Keratinocyte (primary cell): ENCODE measurements around the gene CCS. TPM values are rescaled to one million over a fixed set of nuclear protein-coding genes. Genes with fewer than 3 reads are reported as not detected.

ENCODE experiments used
- DNase-seq: peaks from one replicate; pipeline ENCODE4 v3.0.0-alpha.2; 2011; ENCODE audit warnings: low read depth, missing footprints, low spot score
- FAIRE-seq: peaks from 2 replicates; lab custom pipeline; 2011; peaks lifted over from hg19 to GRCh38; lab: Jason Lieb, UNC
- H2AFZ ChIP-seq: 2 replicates; pipeline ENCODE4 v1.6.0; 2012; ENCODE audit warnings: low read length, control low read depth, inconsistent platforms; ENCODE audit not compliant: control insufficient read depth
- H3K27ac ChIP-seq: 2 replicates; pipeline ENCODE4 v1.5.1; 2011; ENCODE audit warnings: low read length; ENCODE audit not compliant: control insufficient read depth, insufficient read depth
- H3K27me3 ChIP-seq: 3 replicates; pipeline ENCODE4 v1.6.0; 2011; ENCODE audit warnings: low read length; ENCODE audit not compliant: control insufficient read depth, insufficient read depth; ENCODE audit errors: extremely low read depth
- H3K36me3 ChIP-seq, 2 experiments: 2 replicates in 1 of 2; 3 replicates in 1 of 2; pipeline ENCODE4 v1.5.1; 2011; ENCODE audit warnings: low read length in 2 of 2, mild to moderate bottlenecking in 1 of 2; ENCODE audit not compliant: control insufficient read depth in 2 of 2, insufficient read depth in 2 of 2; ENCODE audit errors: extremely low read depth in 1 of 2
- H3K4me1 ChIP-seq: 3 replicates; pipeline ENCODE4 v1.5.1; 2011; ENCODE audit warnings: low read length; ENCODE audit not compliant: control insufficient read depth, insufficient read depth; ENCODE audit errors: extremely low read depth
- H3K4me2 ChIP-seq: 3 replicates; pipeline ENCODE4 v1.6.0; 2011; ENCODE audit warnings: low read depth, low read length; ENCODE audit not compliant: control insufficient read depth, insufficient read depth; ENCODE audit errors: extremely low read depth
- H3K4me3 ChIP-seq, 3 experiments: fragments of 200-600 bp in 1 of 3; sonication (generic) in 1 of 3; 2 replicates in 2 of 3; 3 replicates in 1 of 3; pipeline ENCODE4 v1.5.1; 2011 to 2016; ENCODE audit warnings: low read length in 3 of 3, mild to moderate bottlenecking in 3 of 3, control low read depth in 2 of 3, inconsistent platforms in 1 of 3, low read depth in 1 of 3, mixed read lengths in 1 of 3, mixed run types in 1 of 3, moderate library complexity in 1 of 3; ENCODE audit not compliant: control insufficient read depth in 2 of 3, insufficient read depth in 2 of 3; ENCODE audit errors: extremely low read depth in 1 of 3
- H3K79me2 ChIP-seq: 2 replicates; pipeline ENCODE4 v1.6.0; 2012; ENCODE audit warnings: low read length; ENCODE audit not compliant: control insufficient read depth, insufficient read depth
- H3K9ac ChIP-seq: 3 replicates; pipeline ENCODE4 v1.6.0; 2011; ENCODE audit warnings: low read length; ENCODE audit not compliant: control insufficient read depth, insufficient read depth; ENCODE audit errors: extremely low read depth
- H3K9me1 ChIP-seq: 3 replicates; pipeline ENCODE4 v1.6.0; 2011; ENCODE audit warnings: low read length; ENCODE audit not compliant: control insufficient read depth, insufficient read depth; ENCODE audit errors: extremely low read depth
- H3K9me3 ChIP-seq: 2 replicates; pipeline ENCODE4 v1.5.1; 2012; ENCODE audit warnings: low read depth, low read length; ENCODE audit not compliant: control insufficient read depth
- H4K20me1 ChIP-seq: 3 replicates; pipeline ENCODE4 v1.6.0; 2011; ENCODE audit warnings: low read length; ENCODE audit not compliant: control insufficient read depth, insufficient read depth; ENCODE audit errors: extremely low read depth
- EZH2 ChIP-seq: IDR thresholded peaks from one replicate; pipeline ENCODE4 v1.6.1; 2012; ENCODE audit warnings: inconsistent platforms, mild to moderate bottlenecking, low read length, moderate library complexity
- dilution Hi-C: fragments of 300-500 bp; cut with MboI; formaldehyde crosslinking; loops from one replicate; pipeline ENCODE4 v1.7.0; 2020; ENCODE audit warnings: low sequenced_read_pairs; ENCODE audit not compliant: extremely low pct_ligation_motif_present
- polyA plus RNA-seq, 5 experiments: library from polyadenylated mRNA; depleted of rRNA in 3 of 5; stranded (reverse) in 3 of 5; stranded (forward) in 1 of 5; unstranded in 1 of 5; fragments of >200 nt; gene quantifications; 1 replicate in 1 of 5; 2 replicates in 3 of 5; 3 replicates in 1 of 5; pipeline versions ENCODE4 v1.2.1 to v1.2.3, GENCODE V29; 2011 to 2012; ENCODE audit warnings: missing spikeins in 2 of 5, low read depth in 1 of 5, low replicate concordance in 1 of 5
- TF ChIP-seq, protein P1 (sequence below), 3 experiments: IDR thresholded peaks in 1 of 3; conservative IDR thresholded peaks in 1 of 3; optimal IDR thresholded peaks in 1 of 3; 2 replicates in 2 of 3; 3 replicates in 1 of 3; pipeline versions ENCODE3 to v1.5.1; 2011; ENCODE audit warnings: low read length in 3 of 3, mild to moderate bottlenecking in 3 of 3, moderate library complexity in 2 of 3, control low read depth in 1 of 3, inconsistent platforms in 1 of 3; ENCODE audit not compliant: insufficient read depth in 2 of 3; ENCODE audit errors: extremely low read depth in 1 of 3

CCS gene
- polyA plus RNA-seq, 1 donor (not counting 4 experiments of a cell fraction or from before 2014, with no cell fraction given), result 17.6 TPM

DNA sequence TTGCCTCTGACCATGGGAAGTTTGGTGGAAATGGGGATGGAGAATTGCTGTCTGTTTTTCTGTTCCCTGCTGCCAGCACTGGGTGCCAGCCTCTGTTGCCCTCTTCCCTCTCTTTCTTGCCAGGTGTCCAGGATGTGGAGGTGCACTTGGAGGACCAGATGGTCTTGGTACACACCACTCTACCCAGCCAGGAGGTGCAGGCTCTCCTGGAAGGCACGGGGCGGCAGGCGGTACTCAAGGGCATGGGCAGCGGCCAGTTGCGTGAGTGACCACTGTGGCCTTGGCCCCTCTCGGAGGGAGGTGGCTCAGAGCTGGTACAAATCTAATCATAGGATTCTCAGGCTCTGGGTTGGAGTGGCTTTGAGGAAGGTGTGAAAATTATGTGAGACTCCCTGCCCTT lies 6.0 kb downstream of the CCS start:
- FAIRE-seq, result no peak
- Histone ChIP-seq H3K79me2 (no peaks in the 10 kb centered on the region), H3K9ac (no peak overlapping the region), H2AFZ (no peak overlapping the region), H3K36me3 (peaks cover 1 to 16% of the 10 kb centered on the region in 2 experiments), H3K9me3 (no peaks in the 10 kb centered on the region), H3K4me2 (no peak overlapping the region), H3K4me1 (peaks cover 7% of the 10 kb centered on the region), H3K27ac (no peak overlapping the region), H3K27me3 (no peaks in the 10 kb centered on the region), H3K4me3 (no peak overlapping the region), H3K9me1 (no peaks in the 10 kb centered on the region), H4K20me1 (no peaks in the 10 kb centered on the region)
- no peak for DNase-seq
- TF ChIP-seq, protein P1, sequence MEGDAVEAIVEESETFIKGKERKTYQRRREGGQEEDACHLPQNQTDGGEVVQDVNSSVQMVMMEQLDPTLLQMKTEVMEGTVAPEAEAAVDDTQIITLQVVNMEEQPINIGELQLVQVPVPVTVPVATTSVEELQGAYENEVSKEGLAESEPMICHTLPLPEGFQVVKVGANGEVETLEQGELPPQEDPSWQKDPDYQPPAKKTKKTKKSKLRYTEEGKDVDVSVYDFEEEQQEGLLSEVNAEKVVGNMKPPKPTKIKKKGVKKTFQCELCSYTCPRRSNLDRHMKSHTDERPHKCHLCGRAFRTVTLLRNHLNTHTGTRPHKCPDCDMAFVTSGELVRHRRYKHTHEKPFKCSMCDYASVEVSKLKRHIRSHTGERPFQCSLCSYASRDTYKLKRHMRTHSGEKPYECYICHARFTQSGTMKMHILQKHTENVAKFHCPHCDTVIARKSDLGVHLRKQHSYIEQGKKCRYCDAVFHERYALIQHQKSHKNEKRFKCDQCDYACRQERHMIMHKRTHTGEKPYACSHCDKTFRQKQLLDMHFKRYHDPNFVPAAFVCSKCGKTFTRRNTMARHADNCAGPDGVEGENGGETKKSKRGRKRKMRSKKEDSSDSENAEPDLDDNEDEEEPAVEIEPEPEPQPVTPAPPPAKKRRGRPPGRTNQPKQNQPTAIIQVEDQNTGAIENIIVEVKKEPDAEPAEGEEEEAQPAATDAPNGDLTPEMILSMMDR (optimal IDR thresholded peaks at IDR 0.05 in 1 of 3, IDR thresholded peaks at IDR 0.05 in 1 of 3, conservative IDR thresholded peaks at IDR 0.05 in 1 of 3; ENCODE audit: extremely low read depth in 1 of 3, insufficient read depth in 2 of 3, low read length in 3 of 3), result no peak
- no peak for TF ChIP-seq EZH2
- dilution Hi-C loops, result no loop called here

DNA sequence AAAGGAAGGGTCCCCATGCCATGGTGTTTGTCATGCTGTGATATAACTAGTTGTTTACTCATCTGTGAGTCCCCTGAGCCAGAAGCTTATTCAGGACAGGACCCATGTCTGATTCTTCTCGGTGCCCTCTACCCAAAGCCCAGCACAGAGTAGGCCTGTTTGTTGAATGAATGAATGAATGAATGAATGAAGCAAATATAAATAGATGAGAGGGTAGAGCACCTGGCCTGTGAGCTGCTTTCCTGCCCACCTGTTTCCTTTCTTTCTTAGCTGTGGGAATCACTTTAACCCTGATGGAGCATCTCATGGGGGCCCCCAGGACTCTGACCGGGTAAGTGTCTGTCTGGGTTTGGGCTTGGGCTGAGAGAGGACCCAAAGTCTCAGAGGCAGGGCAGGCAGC lies 7.2 kb downstream of the CCS start:
- TF ChIP-seq, protein P1 (optimal IDR thresholded peaks at IDR 0.05 in 1 of 3, IDR thresholded peaks at IDR 0.05 in 1 of 3, conservative IDR thresholded peaks at IDR 0.05 in 1 of 3; ENCODE audit: extremely low read depth in 1 of 3, insufficient read depth in 2 of 3, low read length in 3 of 3), result no peak
- TF ChIP-seq EZH2, result no peak
- dilution Hi-C loops, result no loop called here
- FAIRE-seq, result no peak

More for the DNA sequence above, 7.2 kb downstream of the CCS start:
- Histone ChIP-seq H3K27me3 (no peaks in the 10 kb centered on the region), H3K36me3 (peaks cover 4 to 20% of the 10 kb centered on the region in 2 experiments), H3K4me2 (no peak overlapping the region), H3K4me1 (peaks cover 7% of the 10 kb centered on the region), H2AFZ (no peak overlapping the region), H3K4me3 (no peak overlapping the region), H3K79me2 (no peaks in the 10 kb centered on the region), H4K20me1 (no peaks in the 10 kb centered on the region), H3K9me1 (no peaks in the 10 kb centered on the region), H3K9me3 (no peaks in the 10 kb centered on the region), H3K27ac (no peak overlapping the region), H3K9ac (no peak overlapping the region)
- no peak for DNase-seq
